Measurements from ENCODE around the gene MUC20.
"Not testable (repeated sequence)": the region's sequence is repeated elsewhere in the genome, so short reads cannot be mapped to it uniquely, and the experiment has no call there.

MUC20 gene

GRCh38 chr3:195693428-195694216 lies 27.2 kb upstream of the MUC20 start:
- DNase-seq (ENCODE audit: low read depth in 3 of 3, low spot score in 1 of 3) = no peak

- not testable (repeated sequence) for DNase-seq (ENCODE audit: low read depth in 3 of 3, low spot score in 1 of 3)
These were observed 26.3 kb upstream of the MUC20 start for GRCh38 chr3:195694217-195695076.

GRCh38 chr3:195696632-195697278 lies 24.0 kb upstream of the MUC20 start:
- DNase-seq (ENCODE audit: low read depth in 3 of 3, low spot score in 1 of 3) = no peak

- no peak for DNase-seq (ENCODE audit: low read depth in 3 of 3, low spot score in 1 of 3)
These were observed 23.0 kb upstream of the MUC20 start for GRCh38 chr3:195697582-195698324.

GRCh38 chr3:195698325-195698646 lies 22.5 kb upstream of the MUC20 start:
- DNase-seq (ENCODE audit: low read depth in 3 of 3, low spot score in 1 of 3) = no peak

GRCh38 chr3:195698647-195699387 lies 22.0 kb upstream of the MUC20 start:
- no peak for DNase-seq (ENCODE audit: low read depth in 3 of 3, low spot score in 1 of 3)

GRCh38 chr3:195699388-195699771 lies 21.4 kb upstream of the MUC20 start:
- no peak for DNase-seq (ENCODE audit: low read depth in 3 of 3, low spot score in 1 of 3)

GRCh38 chr3:195699860-195700259 lies 20.9 kb upstream of the MUC20 start:
- DNase-seq (ENCODE audit: low read depth in 3 of 3, low spot score in 1 of 3) = no peak

- DNase-seq (ENCODE audit: low read depth in 3 of 3, low spot score in 1 of 3) = no peak
These were observed 20.5 kb upstream of the MUC20 start for GRCh38 chr3:195700319-195700718.

- no peak for DNase-seq (ENCODE audit: low read depth in 3 of 3, low spot score in 1 of 3)
These were observed 19.5 kb upstream of the MUC20 start for GRCh38 chr3:195701042-195701915.

GRCh38 chr3:195703776-195704175 lies 17.0 kb upstream of the MUC20 start:
- no peak for DNase-seq (ENCODE audit: low read depth in 3 of 3, low spot score in 1 of 3)

- no peak for DNase-seq (ENCODE audit: low read depth in 3 of 3, low spot score in 1 of 3)
These were observed 16.3 kb upstream of the MUC20 start for GRCh38 chr3:195704433-195704999.

- no peak for DNase-seq (ENCODE audit: low read depth in 3 of 3, low spot score in 1 of 3)
These were observed 15.4 kb upstream of the MUC20 start for GRCh38 chr3:195705081-195705991.

GRCh38 chr3:195708061-195708460 lies 12.7 kb upstream of the MUC20 start:
- no peak for DNase-seq (ENCODE audit: low read depth in 3 of 3, low spot score in 1 of 3)

- DNase-seq (ENCODE audit: low read depth in 3 of 3, low spot score in 1 of 3) = no peak
These were observed 11.9 kb upstream of the MUC20 start for GRCh38 chr3:195708626-195709481.

- no peak for DNase-seq (ENCODE audit: low read depth in 3 of 3, low spot score in 1 of 3)
These were observed 11.1 kb upstream of the MUC20 start for GRCh38 chr3:195709676-195710085.
